ENCODE data around the gene AP2B1.
A peak's percentile ranks its signal among the peaks of the same experiment; 100 is the strongest.
"Not testable (repeated sequence)": the region's sequence is repeated elsewhere in the genome, so short reads cannot be mapped to it uniquely, and the experiment has no call there.

Gene AP2B1

GRCh38 chr17:35607239-35607847 is 20.2 kb downstream of the AP2B1 start:
- TF ChIP-seq CTCF (conservative IDR thresholded peaks at IDR 0.05; ENCODE audit: low read depth, low read length), result no peak
- no peak for DNase-seq (ENCODE audit: low read depth)
- H3K4me3 ChIP-seq (ENCODE audit: low read length), result no peak overlapping the region

GRCh38 chr17:35609831-35610230 is 22.7 kb downstream of the AP2B1 start:
- no peak for TF ChIP-seq CTCF (conservative IDR thresholded peaks at IDR 0.05; ENCODE audit: low read depth, low read length)
- no peak for DNase-seq (ENCODE audit: low read depth)

GRCh38 chr17:35610746-35611145 is 23.6 kb downstream of the AP2B1 start:
- H3K4me3 ChIP-seq (ENCODE audit: low read length); DNase-seq (ENCODE audit: low read depth): not testable (repeated sequence)

More at GRCh38 chr17:35609831-35610230, 22.7 kb downstream of the AP2B1 start:
- no peak overlapping the region for H3K4me3 ChIP-seq (ENCODE audit: low read length)

- TF ChIP-seq CTCF (conservative IDR thresholded peaks at IDR 0.05; ENCODE audit: low read depth, low read length), result peak; percentile 79
- H3K4me3 ChIP-seq (ENCODE audit: low read length), result no peak overlapping the region
- DNase-seq (ENCODE audit: low read depth), result peak; percentile 10
These were observed 25.9 kb downstream of the AP2B1 start for GRCh38 chr17:35612924-35613521.

- H3K4me3 ChIP-seq (ENCODE audit: low read length), result no peak overlapping the region
- TF ChIP-seq CTCF (conservative IDR thresholded peaks at IDR 0.05; ENCODE audit: low read depth, low read length), result no peak
- DNase-seq (ENCODE audit: low read depth), result no peak
These were observed 27.7 kb downstream of the AP2B1 start for GRCh38 chr17:35614810-35615209.

- no peak for TF ChIP-seq CTCF (conservative IDR thresholded peaks at IDR 0.05; ENCODE audit: low read depth, low read length)
- DNase-seq (ENCODE audit: low read depth), result no peak
- H3K4me3 ChIP-seq (ENCODE audit: low read length), result no peak overlapping the region
These were observed 29.4 kb downstream of the AP2B1 start for GRCh38 chr17:35616536-35616935.

GRCh38 chr17:35617505-35617904 is 30.4 kb downstream of the AP2B1 start:
- H3K4me3 ChIP-seq (ENCODE audit: low read length), result no peak overlapping the region
- TF ChIP-seq CTCF (conservative IDR thresholded peaks at IDR 0.05; ENCODE audit: low read depth, low read length), result no peak
- no peak for DNase-seq (ENCODE audit: low read depth)
